Muscle layer of duodenum (tissue), 2 donors: ENCODE data around the gene ZNF226.
A peak's percentile ranks its signal among the peaks of the same experiment; 100 is the strongest.
"Not testable (repeated sequence)": the region's sequence is repeated elsewhere in the genome, so short reads cannot be mapped to it uniquely, and the experiment has no call there.

ENCODE experiments used
- H3K27ac ChIP-seq: one replicate; pipeline ENCODE4 v1.7.0; 2013; ENCODE audit warnings: mild to moderate bottlenecking, low read length
- H3K27me3 ChIP-seq: one replicate; pipeline ENCODE4 v1.7.0; 2013; ENCODE audit warnings: low read depth, mild to moderate bottlenecking, control low read depth, low read length
- H3K36me3 ChIP-seq, 2 donors: one replicate each; pipeline ENCODE4 v1.7.0; 2013; ENCODE audit warnings: low read length in 2 of 2, control low read depth in 1 of 2, mild to moderate bottlenecking in 1 of 2; ENCODE audit not compliant: insufficient read depth in 2 of 2, control insufficient read depth in 1 of 2
- H3K4me1 ChIP-seq, 2 donors: one replicate each; pipeline ENCODE4 v1.7.0; 2013; ENCODE audit warnings: low read length in 2 of 2, mild to moderate bottlenecking in 2 of 2, control low read depth in 1 of 2, moderate library complexity in 1 of 2; ENCODE audit not compliant: insufficient read depth in 2 of 2, control insufficient read depth in 1 of 2
- H3K4me3 ChIP-seq, 2 donors: one replicate each; pipeline ENCODE4 v1.7.0; 2013; ENCODE audit warnings: low read length in 2 of 2, low read depth in 1 of 2, mild to moderate bottlenecking in 1 of 2
- H3K9me3 ChIP-seq, 2 donors: one replicate each; pipeline ENCODE4 v1.7.0; 2013; ENCODE audit warnings: low read length in 2 of 2, control low read depth in 1 of 2, mild to moderate bottlenecking in 1 of 2; ENCODE audit not compliant: control insufficient read depth in 1 of 2
- donor health status: healthy.

The ZNF226 gene

DNA sequence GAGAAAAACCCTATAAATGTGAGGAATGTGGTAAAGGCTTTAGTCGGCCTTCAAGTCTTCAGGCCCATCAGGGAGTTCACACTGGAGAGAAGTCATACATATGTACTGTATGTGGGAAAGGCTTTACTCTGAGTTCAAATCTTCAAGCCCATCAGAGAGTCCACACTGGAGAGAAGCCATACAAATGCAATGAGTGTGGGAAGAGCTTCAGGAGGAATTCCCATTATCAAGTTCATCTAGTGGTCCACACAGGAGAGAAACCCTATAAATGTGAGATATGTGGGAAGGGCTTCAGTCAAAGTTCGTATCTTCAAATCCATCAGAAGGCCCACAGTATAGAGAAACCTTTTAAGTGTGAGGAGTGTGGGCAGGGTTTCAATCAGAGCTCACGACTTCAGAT is 11.7 kb downstream of the ZNF226 start:
- Histone ChIP-seq H3K36me3 (peaks cover 53 to 55% of the 10 kb centered on the region in 2 donors), H3K9me3 (peaks cover 72 to 97% of the 10 kb centered on the region in 2 donors), H3K27me3 (no peaks in the 10 kb centered on the region), H3K4me3 (peak overlapping the region in 1 of 2 donors; percentile 42), H3K4me1 (no peaks in the 10 kb centered on the region), H3K27ac (no peak overlapping the region)

DNA sequence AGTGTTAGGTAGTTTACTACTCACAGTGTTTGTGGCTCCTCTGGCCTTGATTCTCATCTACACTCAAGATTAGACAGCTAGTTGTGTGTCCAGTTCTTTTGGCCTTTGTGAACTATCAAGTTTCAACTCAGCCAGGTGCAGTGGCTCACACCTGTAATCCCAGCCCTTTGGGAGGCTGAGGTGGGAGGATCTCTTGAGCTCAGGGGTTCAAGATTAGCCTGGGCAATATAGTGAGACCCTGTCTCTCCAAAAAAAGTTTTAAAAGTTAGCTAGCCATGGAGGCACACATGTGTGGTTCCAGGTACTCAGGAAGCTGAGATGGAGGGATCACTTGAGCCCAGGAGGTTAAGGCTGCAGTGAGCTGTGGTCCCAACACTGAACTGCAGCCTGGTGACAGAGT is 16.1 kb downstream of the ZNF226 start:
- no peaks in the 10 kb centered on the region for H3K4me1 ChIP-seq
- peaks cover 45 to 85% of the 10 kb centered on the region in 2 donors for H3K9me3 ChIP-seq
- no peaks in the 10 kb centered on the region for H3K27me3 ChIP-seq
- no peak overlapping the region for H3K27ac ChIP-seq
- H3K36me3 ChIP-seq, result peaks cover 10 to 11% of the 10 kb centered on the region in 2 donors
- peak overlapping the region in 1 of 2 donors; percentile 45 for H3K4me3 ChIP-seq

DNA sequence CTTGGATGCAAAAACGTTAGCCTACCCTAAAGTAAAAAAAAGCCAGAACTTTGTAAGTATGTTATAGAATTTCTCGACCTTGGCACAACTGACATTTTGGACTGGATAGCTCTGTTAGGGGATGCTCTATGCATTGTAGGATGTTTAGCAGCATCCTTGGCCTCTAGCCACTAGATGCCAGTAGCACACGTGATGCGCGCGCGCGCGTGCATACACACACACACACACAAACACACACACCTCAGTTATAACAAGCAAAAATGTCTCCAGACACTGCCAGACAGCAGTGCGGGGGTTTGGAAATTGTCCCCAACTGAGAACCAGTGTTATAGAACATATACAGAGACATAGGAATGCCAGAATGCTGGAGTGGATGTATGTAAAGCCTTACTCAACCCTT is 17.2 kb downstream of the ZNF226 start:
- H3K9me3 ChIP-seq, result peaks cover 38 to 73% of the 10 kb centered on the region in 2 donors
- H3K4me1 ChIP-seq, result no peaks in the 10 kb centered on the region

DNA sequence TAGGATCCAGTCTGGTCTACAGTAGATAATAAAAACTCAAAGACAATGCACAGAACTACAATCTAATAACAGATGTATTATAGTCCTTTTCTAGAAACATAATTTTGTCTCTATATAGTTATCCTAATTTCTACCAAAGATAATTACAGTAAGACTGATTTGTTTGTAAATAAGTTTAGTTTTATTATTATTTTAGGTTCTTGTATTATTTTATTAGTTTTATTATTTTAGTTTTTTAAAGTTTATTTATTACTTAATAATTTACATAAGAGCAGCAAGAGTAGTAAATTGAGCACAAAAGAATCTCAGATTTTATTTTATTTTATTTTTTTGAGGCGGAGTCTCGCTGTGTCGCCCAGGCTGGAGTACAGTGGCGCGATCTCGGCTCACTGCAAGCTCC is 25.1 kb downstream of the ZNF226 start:
- Histone ChIP-seq H3K36me3 (no peaks in the 10 kb centered on the region), H3K27me3 (no peaks in the 10 kb centered on the region), H3K27ac (no peak overlapping the region), H3K9me3 (peaks cover 12 to 41% of the 10 kb centered on the region in 2 donors), H3K4me3 (no peak overlapping the region), H3K4me1 (no peaks in the 10 kb centered on the region)

More for the DNA sequence above, 17.2 kb downstream of the ZNF226 start:
- Histone ChIP-seq H3K27ac (no peak overlapping the region), H3K4me3 (peak overlapping the region in 1 of 2 donors; percentile 45), H3K27me3 (no peaks in the 10 kb centered on the region), H3K36me3 (no peaks in the 10 kb centered on the region)

DNA sequence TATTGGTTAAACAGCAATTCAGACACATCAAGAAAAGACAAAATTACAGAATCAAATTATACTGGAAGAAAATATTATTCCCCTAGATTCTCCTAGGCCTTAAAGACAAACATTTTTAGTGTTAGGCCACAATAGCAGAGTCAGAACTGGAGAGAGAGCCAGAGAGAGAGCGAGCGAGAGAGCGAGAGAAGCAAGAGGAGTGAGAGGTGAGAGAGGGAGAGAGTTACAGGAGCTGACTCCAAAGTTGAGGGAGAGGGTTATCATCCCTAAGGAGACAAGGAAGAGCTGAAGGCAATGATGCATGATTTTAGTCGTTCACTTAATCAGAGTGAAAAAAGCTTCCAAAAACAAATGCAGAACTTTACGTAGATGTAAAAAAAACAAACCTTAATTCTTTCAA is 27.2 kb downstream of the ZNF226 start:
- H3K27ac ChIP-seq, result no peak overlapping the region
- peaks cover 16 to 47% of the 10 kb centered on the region in 2 donors for H3K9me3 ChIP-seq

DNA sequence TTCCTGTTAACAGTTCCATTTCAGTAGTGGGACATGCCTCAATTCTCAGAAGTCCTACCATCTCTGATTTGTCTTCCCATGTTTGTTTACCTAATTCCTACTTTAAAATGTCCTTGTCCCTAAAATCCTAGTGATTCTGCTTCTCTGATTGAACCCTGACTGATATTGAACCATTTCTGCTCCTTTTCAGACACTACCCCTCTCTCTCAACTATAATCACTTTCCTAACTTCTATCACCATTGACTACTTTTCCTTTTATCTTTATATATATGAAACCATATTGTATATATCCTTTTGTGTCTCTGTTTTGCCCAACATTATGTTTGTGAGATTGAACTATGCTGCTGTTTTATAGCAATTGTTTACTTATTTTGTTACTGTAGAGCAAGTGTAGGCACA is 31.9 kb downstream of the ZNF226 start:
- H3K4me3 ChIP-seq, result no peak overlapping the region
- H3K27me3 ChIP-seq, result no peaks in the 10 kb centered on the region
- no peaks in the 10 kb centered on the region for H3K4me1 ChIP-seq
- peaks cover 19 to 36% of the 10 kb centered on the region in 2 donors for H3K9me3 ChIP-seq
- H3K36me3 ChIP-seq, result peaks cover 0 to 11% of the 10 kb centered on the region in 2 donors
- H3K27ac ChIP-seq, result no peak overlapping the region

More for the DNA sequence above, 27.2 kb downstream of the ZNF226 start:
- no peaks in the 10 kb centered on the region for H3K4me1 ChIP-seq
- no peak overlapping the region for H3K4me3 ChIP-seq
- peaks cover 0 to 11% of the 10 kb centered on the region in 2 donors for H3K36me3 ChIP-seq
- H3K27me3 ChIP-seq, result no peaks in the 10 kb centered on the region

DNA sequence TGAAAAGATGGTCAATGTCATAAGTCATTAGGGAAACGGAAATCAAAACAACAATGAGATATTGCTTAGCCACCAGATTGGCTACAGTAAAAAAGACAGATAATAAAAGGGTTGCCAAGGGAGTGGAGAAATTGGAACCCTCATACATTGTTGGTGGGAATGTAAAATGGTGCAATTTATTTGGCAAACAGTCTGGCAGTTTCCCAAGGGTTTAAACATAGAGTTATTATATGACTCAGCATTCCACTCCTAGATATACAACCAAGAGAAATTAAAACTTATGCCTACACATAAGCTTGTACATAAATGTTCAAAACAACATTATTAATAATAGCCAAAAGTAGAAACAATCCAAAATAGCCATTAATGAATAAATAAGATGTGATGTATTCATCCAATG is 37.6 kb downstream of the ZNF226 start:
- Histone ChIP-seq H3K4me3 (no peak overlapping the region), H3K27ac (no peak overlapping the region), H3K4me1 (no peaks in the 10 kb centered on the region), H3K36me3 (no peaks in the 10 kb centered on the region), H3K9me3 (peaks cover 6 to 14% of the 10 kb centered on the region in 2 donors), H3K27me3 (no peaks in the 10 kb centered on the region)

DNA sequence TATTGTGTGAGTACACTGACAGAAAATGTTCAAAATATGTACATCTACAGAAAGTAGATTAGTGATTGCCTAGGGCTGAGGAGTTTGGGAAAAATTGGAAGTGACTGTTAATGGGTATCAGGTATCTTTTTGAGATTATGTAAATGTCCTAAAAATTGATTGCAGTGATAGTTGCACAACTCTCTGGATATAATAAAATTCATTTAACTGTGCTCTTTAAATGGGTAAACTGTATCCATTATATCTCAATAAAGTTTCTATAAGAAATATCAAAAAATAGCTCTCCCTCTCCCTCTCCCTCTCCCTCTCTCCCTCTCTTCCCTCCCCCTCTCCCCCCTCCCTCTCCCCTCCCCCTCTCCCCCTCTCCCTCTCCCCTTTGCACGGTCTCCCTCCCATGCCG is 38.1 kb downstream of the ZNF226 start:
- H3K27me3 ChIP-seq, result no peaks in the 10 kb centered on the region
- H3K9me3 ChIP-seq, result peaks cover 6 to 14% of the 10 kb centered on the region in 2 donors
- no peaks in the 10 kb centered on the region for H3K36me3 ChIP-seq
- H3K4me1 ChIP-seq, result peaks cover 0 to 3% of the 10 kb centered on the region in 2 donors
- no peak overlapping the region for H3K4me3 ChIP-seq
- no peak overlapping the region for H3K27ac ChIP-seq

DNA sequence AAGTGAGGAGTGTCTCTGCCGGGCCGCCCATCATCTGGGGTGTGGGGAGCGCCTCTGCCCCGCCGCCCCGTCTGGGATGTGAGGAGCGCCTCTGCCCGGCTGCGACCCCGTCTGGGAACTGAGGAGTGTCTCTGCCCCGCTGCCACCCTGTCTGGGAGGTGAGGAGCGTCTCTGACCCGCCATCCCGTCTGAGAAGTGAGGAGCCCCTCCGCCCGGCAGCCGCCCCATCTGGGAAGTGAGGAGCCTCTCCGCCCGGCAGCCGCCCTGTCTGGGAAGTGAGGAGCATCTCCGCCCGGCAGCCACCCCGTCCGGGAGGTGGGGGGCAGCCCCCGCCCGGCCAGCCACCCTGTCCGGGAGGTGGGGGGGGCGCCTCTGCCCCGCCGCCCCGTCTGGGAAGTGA is 39.0 kb downstream of the ZNF226 start:
- H3K36me3 ChIP-seq, H3K27ac ChIP-seq, H3K27me3 ChIP-seq, H3K4me3 ChIP-seq, H3K4me1 ChIP-seq: not testable (repeated sequence)
- H3K9me3 ChIP-seq, result peaks cover 6 to 17% of the 10 kb centered on the region in 2 donors

DNA sequence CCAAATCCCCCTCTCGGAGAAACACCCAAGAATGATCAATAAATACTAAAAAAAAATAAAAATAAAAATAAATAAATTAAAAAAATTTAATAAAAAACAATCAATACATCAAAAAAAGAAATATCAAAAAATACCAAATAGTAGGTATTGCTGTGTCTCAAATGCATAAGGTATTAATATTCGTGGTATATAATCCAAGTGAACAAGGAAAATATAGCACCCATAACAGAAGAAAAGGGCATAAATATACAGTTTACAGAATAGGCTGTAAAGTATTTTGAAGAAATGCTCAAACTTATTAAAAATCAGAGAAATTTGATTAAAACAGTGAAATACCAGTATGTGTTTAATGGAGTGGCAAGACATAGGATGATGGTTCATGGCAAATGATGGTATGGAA is 39.9 kb downstream of the ZNF226 start:
- H3K27ac ChIP-seq, result no peak overlapping the region
- peaks cover 6 to 13% of the 10 kb centered on the region in 2 donors for H3K9me3 ChIP-seq
- H3K36me3 ChIP-seq, result no peaks in the 10 kb centered on the region
- peaks cover 0 to 3% of the 10 kb centered on the region in 2 donors for H3K4me1 ChIP-seq
- no peaks in the 10 kb centered on the region for H3K27me3 ChIP-seq
- no peak overlapping the region for H3K4me3 ChIP-seq

DNA sequence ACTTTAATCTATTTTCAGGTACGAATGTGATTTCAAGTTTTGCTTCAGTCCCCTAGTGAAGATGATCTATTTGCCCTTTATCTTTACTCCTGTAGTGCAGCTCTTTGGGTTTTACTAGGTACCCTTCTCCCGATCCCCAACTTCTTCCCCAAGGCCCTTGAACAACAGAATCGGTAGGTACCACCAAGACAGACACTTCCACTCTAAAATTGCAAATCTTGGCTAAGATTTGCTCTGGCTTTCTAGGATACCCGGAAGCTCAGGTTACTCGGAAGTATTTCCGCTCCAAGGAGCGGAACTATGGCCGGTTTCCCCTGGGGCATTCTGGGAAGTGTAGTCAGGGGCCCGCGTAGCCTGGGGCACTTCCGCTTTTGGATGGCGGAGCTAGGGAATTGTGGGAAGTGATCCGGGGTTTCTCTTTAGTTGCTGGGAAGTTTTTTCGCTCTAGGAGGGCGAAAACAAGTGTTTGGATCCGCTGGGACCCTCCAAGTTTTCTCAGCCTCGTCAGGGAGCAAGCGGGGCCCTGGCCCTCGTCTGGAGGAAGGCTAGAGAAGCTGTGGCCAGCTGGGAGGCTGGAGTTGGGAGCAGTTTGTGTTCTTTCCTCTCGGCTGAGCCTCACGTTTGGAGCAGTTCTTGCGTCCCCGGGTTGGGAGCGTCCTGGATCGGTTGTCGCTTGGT is 42.4 kb downstream of the ZNF226 start:
- Histone ChIP-seq H3K4me1 (peaks cover 0 to 3% of the 10 kb centered on the region in 2 donors), H3K9me3 (peaks cover 0 to 4% of the 10 kb centered on the region in 2 donors), H3K4me3 (peak overlapping the region; percentile 80 to 97), H3K36me3 (no peaks in the 10 kb centered on the region), H3K27me3 (no peaks in the 10 kb centered on the region), H3K27ac (peak overlapping the region; percentile 91)
